ENCODE data around the gene ANK2.
A peak's percentile ranks its signal among the peaks of the same experiment; 100 is the strongest.
"Not testable (repeated sequence)": the region's sequence is repeated elsewhere in the genome, so short reads cannot be mapped to it uniquely, and the experiment has no call there.

The ANK2 gene

DNA sequence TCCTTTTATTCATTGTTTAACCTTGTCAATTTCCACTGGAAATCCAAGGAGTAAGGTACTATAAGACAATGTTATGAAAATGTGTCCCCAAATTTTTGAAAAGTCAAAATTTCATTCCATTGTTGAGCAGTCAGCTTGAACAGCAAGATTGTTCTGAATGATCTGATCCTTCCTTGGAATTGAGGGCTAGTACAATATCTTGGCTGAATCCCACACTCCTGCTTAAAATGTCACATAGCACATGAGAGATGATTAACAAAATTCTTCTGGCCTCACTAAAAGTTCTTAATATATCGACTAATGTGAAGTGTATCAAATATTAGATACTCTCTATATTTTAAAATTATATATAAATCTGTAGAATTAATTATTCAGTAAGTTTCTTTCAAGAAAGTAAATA lies 104.8 kb downstream of the ANK2 start:
- no peak for DNase-seq

DNA sequence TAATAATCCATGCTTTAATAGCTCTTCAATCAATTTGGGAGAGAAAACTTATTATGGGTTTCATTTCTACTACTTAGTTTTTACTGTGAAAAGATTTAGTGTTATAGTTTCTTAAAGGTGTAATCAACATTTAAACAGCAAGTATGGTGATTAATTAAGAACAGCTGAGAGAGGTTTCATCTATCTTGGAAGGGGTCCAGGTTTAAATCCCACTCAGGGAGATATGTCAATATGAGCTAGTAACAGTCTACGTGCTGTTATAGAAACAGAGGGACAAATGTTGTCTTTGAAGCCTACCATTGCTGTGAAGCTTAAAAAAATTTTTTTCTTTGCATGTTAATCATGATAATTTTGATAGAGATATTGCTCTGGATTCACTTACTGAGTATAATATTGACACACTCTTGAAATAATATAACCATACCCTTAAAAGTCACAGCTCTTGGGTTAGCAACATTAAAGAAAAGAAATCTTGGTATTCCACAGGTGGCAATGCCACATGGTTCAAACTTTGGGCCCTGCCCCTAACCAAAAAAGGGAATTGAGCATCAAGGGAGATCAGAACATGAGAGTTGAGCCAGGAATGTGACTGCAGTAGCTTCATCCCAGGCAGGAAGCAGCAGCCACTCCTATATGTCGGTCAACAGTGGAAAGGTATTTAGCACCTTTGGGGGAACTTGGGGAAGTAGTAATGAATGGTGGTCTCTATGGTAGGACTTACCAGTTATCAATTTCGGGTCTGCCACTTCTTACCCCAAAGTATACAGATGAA lies 107.8 kb downstream of the ANK2 start:
- peak; percentile 19 for DNase-seq

DNA sequence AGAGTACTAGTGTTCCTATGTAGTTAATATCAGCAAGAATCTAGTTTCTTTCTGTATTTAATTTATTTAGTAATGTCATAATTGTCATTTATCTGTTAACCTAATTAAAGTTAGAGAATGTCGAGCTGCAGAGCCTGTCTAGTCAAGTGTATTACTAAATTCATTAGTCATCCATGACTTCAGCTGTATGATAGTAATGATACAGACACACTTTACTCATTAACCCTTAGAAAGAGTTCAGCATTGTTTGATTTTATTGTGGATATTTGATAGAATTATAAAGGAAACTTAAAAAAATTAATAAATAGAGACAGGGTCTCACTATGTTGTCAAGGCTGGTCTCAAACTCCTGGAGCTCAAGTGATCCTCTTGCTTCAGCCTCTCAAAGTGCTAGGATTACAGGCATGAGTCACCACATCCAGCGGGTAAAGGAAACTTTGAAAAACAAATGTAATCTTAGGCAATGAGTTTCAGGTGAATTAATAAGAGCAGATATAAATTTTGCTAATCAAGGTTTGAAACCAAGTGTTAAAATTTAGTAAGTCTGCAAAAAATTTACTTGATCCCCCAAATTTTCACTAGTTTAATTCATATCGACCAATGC lies 110.6 kb downstream of the ANK2 start:
- no peak for DNase-seq

DNA sequence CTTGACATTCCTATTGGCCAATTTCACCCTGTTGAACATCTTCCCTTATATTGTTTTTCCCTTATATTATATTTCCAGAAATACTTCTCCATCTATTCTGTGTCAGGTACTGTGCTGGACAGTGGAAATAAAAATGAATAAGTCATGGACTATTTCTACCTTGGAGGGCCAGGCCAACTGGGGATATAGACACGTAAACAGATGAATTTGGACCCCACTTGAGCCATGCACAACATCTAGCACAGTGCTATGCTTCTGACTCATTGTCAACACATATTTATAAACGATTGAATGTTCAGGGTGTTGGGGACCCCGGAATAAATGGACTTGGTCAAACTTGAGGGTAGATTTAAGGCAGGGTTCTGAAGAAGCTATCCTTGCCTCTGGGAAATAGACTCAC lies 111.1 kb downstream of the ANK2 start:
- no peak for DNase-seq

DNA sequence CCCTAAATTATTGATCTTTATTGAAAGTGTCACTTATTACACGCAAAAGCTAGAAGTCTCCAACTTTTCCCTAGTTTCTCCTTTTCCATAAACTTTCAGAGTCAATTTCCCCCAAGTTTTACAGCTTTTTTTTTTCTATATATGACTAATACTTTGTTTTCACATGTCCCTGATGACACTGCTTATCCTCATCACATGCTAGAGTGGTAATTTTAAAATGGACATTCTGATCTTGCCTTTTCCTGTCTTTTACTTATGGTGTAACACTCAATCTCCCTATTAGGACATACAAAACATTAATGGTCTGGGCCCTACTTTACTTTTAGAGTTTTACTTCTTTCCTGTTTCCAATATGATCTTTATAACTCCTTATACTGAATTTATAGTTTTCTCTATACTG lies 112.6 kb downstream of the ANK2 start:
- DNase-seq: no peak

DNA sequence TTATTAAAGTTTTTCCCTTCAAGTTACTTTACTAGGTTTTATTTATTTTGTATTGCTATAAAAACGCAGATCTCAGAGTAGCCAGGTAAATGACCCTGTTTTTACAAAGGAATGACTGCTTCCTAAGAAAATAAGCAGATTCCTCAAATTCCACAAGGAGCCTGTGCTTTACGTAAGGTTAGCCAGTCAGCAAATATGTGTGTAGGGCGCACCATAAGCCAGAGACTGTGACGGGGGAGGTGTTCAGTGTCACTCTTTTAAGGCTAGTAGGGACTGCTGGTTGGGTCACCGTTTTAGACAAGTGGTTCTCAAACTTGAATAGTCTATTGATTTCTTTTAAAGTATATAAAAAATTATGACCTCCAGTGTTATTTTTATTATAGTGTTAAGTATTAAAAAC lies 119.9 kb downstream of the ANK2 start:
- DNase-seq: peak; percentile 76

DNA sequence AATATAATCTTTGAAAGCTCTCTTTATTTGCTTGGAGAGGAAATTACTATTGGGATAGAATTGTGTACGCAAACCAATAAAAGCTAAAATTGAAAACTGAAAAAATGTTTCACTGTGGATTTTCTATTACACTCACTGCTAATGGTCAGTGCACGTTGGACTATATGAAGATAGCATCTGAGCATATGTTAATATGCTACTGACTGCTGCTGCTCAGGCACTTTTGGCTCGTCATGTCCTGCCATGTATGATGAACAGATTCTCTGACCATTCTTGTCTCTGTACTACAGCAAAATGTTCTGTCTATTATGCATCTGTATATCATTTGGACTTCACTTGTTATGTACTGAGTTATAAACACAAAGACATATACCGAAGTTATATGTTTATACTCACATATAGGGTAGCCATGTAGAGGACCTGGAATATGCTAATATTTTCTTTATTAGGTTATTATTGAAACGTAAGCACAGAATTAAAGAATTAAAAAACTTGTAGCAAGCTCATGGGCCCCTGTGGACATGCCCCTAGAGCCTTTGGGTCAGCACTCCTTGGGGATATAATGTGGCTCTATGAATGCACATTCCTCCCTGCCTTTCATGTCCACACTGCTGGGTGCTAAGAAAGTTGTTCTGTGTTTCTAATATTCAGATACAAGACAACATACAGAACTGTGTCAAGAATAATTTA lies 120.8 kb downstream of the ANK2 start:
- DNase-seq: no peak

DNA sequence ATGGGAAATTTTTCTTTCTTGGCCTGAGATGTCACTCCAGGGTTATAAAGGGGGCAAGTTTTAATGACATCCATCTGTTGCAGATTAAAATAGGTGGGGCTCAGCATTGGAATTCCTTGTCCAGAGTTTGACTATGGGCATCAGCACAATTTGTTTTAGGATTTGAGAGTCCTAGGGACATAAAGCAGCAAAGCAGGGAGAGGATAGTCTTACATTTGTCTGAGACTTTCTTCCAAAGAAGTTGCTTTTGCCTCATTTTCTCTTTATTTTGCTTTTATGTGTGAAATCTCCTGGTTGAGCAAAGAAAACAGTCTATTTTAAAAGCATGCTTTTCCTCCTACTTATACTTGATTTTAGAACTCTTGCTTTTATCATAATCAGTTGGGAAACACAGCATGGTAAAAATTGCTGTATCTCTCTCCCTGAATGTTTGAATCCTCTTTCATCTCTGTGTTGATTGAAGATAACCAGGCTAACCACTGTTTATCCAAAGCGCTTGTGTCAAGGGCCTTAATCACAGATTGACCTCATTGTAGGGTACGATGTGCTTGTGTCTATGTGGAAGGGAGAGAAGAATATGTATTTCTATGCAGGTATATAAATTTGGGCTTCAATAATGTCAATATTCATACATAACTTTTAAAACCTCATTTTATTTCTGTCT lies 121.5 kb downstream of the ANK2 start:
- no peak for DNase-seq

DNA sequence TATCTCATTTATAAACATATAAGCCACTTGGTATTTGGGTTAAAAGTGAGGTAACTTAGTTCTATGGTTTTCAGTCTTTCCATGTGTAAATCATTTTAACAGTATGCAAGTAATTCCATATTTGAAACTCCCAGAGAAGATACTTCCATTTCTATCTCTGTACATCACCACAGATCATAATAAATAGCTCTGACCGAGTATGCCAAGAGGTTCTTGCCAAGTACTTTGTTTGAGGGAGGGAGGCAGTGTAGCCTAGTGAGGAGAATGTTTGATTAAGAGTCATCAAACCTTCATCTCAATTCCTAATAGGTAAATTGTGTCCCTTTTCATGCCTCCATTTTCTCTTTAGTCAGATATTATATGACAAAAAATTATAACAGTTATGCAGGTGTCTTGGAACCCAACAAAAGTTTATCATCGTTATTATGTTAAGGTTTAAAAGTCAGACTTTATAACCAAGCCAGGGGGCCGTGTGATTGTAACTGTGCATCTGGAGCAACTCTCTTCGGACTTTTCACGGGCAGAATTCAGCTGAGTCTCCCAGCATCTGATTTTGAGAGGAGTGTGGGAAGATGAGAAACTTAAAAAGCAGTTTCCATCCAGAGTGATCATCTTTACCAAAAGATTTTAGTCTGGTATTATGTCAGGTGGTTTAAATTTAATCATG lies 123.8 kb downstream of the ANK2 start:
- DNase-seq: no peak

DNA sequence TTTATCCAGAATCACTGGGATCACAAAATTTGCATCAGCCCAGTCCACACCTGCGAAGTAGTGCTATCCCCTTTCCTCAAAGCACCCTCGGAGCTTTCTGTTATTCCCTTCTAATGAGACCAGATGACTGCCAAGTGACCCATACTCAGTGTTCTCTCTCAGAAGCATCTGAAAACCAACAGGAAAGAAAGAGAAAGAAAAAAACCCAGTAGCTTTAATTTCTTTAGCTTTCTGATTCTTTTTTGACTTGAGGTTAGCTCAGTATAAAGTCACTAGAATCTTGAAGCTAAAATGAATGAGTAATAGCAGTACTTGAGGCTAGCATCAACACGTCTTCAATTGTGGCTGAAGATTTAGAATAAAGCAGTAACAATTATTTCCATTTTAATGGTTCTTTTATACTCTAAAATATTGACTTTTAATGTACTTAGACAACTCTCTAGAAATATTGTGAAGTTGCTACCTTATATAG lies 124.4 kb downstream of the ANK2 start:
- DNase-seq: no peak

DNA sequence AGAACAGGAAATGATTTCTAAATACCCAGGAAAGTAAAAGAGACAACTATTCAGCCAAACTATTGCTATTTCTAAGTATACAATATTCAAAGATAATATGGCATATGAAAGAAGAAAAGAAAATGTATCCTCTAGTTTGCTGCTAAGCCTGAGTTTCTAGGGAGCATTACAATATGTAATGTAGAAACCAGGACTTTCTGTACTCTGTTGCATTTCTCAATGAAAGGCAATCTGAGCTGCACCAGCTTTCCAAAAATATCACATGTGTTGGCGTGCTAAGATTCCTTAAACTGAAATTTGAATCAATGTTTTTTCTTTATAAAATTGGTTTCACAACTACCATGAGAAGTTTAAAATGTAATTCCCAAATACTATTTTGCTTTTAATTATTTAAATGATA lies 129.6 kb downstream of the ANK2 start:
- DNase-seq: no peak

DNA sequence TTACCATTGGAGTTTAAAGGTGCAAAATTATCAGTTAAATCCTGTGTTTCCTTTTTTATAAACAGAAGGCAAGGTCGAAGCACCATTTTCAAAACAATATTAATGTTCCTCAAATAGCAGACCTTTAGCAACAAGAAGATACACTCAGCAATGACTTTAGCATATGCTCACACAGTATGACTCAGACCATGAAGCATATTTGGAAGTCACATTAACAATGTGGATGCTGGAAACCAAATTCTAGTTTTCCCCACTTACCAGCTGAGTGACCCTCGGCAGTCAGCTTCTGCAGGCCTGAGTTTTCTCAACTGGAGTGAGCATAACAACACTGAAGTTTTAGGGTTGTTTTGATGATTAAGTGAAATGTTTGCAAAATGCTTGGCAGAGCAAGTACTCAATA lies 130.5 kb downstream of the ANK2 start:
- DNase-seq: no peak

DNA sequence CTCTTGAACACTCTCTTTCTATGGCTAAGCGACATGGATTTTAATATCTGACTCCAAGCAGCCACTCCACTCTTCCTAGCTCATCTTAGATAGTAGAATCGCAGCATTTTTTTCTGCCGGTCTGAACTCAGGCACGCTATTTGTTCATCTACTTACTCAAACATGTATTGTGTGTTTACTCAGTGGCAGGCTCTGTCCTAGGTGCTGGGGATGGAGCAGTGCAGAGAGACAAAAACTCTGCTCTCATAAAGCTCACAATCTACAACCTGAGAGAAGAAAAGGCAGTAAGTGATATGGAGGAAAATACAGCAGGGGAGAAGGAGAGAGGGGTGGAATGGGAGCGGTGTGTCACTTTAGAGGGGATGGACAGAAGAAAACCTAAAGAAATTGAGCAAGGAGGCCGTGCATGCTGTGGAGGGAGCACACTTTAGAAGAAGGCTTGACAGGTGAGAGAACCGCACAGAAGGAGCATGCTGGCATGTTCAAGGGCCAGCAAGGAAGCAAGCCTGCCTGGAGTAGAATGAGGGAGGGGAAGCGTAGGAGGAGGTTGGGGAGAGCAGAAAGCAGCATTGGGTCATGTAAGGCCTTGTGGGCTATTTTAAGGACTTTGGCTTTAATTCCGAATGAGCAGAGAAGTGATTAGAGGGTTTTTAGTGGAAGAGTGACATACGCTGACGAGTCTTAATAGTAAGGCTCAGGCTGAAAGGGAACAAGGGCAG lies 132.0 kb downstream of the ANK2 start:
- no peak for DNase-seq

DNA sequence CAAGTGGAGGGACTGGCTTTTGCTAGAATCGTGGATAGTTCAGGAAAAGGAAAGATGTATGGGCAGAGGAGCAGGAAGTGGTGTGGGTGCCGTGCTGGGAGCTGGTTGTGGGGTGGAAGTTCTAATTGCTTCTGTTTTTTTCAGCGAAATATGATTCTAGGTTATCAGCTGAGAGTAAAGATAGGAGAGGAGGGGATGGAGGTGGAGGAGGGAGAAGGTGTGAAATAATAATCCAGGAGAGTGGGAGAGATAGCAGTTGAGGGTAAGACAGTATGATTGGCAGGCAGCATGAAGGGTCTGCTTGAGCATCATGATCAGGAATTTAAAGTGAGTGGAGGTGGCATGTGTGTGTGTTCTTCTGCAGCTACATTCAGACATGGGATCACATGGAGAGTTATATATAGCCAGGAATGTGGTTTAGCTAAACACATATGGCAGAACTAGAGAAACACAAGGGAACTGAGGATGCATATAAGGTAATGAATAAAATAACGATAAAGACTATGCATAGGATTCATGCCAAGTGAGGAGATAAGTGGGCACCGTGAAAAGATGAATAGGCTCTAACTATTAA lies 133.7 kb downstream of the ANK2 start:
- DNase-seq: no peak

DNA sequence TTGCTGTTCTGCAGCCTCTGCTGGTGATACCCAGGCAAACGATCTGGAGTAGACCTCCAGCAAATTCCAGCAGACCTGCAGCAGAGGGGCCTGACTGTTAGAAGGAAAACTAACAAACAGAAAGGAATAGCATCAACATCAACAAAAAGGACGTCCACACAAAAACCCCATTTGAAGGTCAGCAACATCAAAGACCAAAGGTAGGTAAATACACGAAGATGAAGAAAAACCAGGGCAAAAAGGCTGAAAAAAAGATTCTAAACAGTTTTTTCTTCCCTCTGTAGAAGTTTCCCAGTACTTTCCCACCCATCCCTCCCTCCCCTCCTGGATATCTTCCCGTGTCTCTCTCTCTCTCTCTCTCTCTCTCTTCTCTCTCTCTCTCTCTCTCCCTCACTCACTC lies 136.8 kb downstream of the ANK2 start:
- not testable (repeated sequence) for DNase-seq

DNA sequence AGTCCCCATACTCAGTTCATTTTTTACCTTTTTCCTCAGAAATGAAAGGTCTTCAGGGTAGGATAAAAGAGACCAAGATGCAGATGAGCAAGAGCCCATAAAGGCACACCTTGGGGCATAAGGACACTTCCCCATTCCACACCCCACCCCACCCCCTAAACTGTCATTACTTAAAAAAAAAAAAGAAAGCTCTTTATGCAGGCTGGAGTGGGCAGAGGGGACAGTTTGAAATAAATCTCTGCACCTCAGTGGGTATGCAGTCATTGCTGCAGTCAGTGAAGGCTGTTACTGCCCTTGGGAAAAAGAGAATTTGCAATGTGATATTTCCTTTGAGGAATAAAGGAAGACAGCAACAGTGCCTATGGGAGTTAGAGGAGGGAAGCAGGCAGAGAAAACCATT lies 137.5 kb downstream of the ANK2 start:
- no peak for DNase-seq

DNA sequence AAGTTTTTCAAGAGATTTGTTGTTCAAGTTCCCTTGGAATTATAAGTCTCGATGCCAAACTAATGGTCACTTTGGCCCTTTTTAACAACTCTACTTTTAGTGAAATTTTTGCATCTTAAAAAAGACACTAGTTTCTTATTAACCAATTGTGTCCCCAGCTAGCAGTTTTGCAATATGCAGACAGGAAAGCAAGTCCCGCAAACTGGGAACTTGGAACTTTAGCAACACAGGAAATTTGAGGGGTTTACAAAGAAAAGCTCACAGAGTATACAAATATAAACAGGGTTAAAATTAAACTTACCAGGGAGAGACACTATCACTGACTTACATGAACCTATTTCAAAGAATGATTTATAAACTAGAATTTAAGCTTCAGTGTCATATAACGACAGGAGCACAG lies 137.9 kb downstream of the ANK2 start:
- no peak for DNase-seq

DNA sequence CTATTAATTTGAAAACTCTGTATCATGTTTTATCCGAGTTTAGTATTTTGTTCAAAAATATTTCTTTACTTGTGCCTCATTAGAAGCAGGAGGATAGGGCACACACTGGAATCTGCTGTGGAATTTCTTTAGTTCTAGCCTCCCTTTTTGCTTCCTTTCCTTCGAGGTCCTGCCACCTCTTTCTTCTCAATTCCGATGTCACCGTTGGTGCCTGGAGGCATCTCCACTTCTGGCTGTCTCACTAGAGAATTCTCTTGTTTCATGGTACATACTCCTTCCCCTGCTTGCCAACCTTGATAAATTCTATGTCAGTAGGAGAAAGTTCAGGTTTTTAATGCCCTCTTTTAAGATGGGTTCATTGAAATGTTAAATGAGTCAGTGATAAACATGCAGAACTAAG lies 140.1 kb downstream of the ANK2 start:
- no peak for DNase-seq

DNA sequence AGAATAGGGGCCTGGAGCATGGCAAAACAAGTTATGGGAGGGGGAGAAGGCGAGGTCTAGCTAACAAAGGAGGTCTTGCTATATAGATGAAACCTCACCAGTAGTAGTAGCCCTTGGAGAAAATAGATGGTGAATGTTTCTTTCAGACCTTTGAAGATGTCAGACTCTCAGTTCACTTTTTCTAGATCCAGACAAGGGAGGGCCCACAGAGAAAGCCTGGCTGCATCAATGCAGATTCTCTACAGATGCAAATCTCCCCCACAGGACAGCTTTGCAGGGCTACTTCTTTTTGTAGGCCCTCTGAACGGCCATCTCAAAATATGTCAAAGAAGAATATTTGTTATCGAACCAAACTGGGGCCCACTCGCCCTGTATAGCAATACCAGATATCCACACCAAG lies 159.7 kb downstream of the ANK2 start:
- no peak for DNase-seq

DNA sequence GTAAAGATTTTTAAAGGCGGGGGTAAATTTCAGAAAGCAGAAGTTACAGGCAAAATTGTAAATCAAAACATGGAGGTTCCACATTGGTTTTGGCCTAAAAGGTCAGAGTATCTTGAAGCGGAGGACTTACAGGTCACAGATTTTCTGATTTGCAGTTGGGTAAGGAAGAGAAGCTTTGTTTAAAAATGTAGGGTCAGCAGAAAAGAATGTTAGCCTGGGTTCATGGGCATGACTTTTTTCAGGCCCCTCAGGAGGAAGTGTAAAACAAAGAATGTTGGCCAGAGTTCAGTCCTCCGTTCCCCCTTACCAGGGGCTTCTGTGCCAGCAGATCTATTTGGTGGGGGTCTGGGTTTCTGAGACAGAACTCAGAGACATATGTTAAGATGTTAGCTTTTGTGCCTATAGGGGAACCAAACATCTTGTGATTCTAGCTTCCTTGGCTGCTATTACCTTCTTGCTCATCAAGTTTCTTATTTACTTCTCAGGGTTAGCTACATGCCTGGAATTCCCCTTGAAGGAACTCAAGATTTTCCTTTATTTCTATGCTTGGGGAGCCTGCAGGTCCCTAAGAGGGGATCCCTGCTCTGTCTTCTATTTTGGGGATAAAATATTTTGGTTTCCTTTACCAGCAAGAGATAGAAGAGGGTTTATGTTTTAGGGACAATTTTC lies 160.3 kb downstream of the ANK2 start:
- DNase-seq: peak; percentile 26

DNA sequence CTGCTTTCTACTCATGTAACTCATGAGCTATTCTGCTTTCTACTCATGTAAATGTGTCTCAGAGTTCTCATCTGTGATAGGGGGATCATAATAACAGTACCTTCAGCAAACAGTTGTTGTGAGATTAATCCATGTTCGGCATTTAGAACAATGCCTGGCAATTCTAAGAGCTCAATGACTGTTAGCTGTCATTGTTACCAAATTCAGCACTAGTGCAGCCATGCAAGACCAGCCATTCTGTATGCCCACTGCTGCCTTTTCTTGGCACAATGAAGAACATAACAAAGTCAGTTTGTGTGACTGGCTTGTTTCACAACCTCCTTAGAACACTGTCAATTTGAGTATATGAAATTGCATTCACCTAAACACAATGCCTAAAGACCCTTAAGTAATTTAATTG lies 163.2 kb downstream of the ANK2 start:
- no peak for DNase-seq

Measured in kidney glomerular epithelial cell (primary cell).